H1 (cell line): ENCODE measurements around the gene TEAD1.

ENCODE experiments used
- EP300 ChIP-seq, 2 experiments: IDR thresholded peaks; 1 replicate in 1 of 2; 2 replicates in 1 of 2; pipeline ENCODE4 v1.6.1; 2011 to 2012; ENCODE audit warnings: low read depth in 2 of 2, low read length in 2 of 2, mild to moderate bottlenecking in 2 of 2, borderline replicate concordance in 1 of 2, inconsistent platforms in 1 of 2, moderate library complexity in 1 of 2
- KDM1A ChIP-seq: fragments of 200-600, 300-600 bp; sonication (generic); IDR thresholded peaks from 2 replicates; pipeline ENCODE4 v1.7.1; 2016; ENCODE audit warnings: mild to moderate bottlenecking, low read length, borderline replicate concordance
- POLR2AphosphoS5 ChIP-seq: IDR thresholded peaks from 2 replicates; pipeline ENCODE4 v1.6.1; 2011; ENCODE audit warnings: low read depth, low read length
- RAD21 ChIP-seq, 2 experiments: IDR thresholded peaks in 1 of 2; conservative IDR thresholded peaks in 1 of 2; 2 replicates each; pipeline ENCODE4 v1.6.1; 2011; ENCODE audit warnings: low read depth in 2 of 2, low read length in 2 of 2, improper control_type of control experiment in 1 of 2, inconsistent platforms in 1 of 2, mild to moderate bottlenecking in 1 of 2, moderate library complexity in 1 of 2
- TF ChIP-seq, protein P1 (sequence below), 3 experiments: IDR thresholded peaks; 1 replicate in 2 of 3; 2 replicates in 1 of 3; pipeline versions ENCODE4 v1.5.1 to v1.6.1; 2011; ENCODE audit warnings: low read length in 3 of 3, mild to moderate bottlenecking in 3 of 3, inconsistent platforms in 2 of 3, low read depth in 1 of 3, moderate library complexity in 1 of 3; ENCODE audit not compliant: insufficient read depth in 1 of 3; ENCODE audit errors: control extremely low read depth in 1 of 3

- TF ChIP-seq RAD21 (IDR thresholded peaks at IDR 0.05 in 1 of 2, conservative IDR thresholded peaks at IDR 0.05 in 1 of 2; ENCODE audit: low read depth in 2 of 2, low read length in 2 of 2) (no peak), POLR2AphosphoS5 (no peak), KDM1A (no peak), EP300 (IDR thresholded peaks at IDR 0.05; ENCODE audit: borderline replicate concordance in 1 of 2, low read depth in 2 of 2, low read length in 2 of 2) (no peak)
- TF ChIP-seq, protein P1, sequence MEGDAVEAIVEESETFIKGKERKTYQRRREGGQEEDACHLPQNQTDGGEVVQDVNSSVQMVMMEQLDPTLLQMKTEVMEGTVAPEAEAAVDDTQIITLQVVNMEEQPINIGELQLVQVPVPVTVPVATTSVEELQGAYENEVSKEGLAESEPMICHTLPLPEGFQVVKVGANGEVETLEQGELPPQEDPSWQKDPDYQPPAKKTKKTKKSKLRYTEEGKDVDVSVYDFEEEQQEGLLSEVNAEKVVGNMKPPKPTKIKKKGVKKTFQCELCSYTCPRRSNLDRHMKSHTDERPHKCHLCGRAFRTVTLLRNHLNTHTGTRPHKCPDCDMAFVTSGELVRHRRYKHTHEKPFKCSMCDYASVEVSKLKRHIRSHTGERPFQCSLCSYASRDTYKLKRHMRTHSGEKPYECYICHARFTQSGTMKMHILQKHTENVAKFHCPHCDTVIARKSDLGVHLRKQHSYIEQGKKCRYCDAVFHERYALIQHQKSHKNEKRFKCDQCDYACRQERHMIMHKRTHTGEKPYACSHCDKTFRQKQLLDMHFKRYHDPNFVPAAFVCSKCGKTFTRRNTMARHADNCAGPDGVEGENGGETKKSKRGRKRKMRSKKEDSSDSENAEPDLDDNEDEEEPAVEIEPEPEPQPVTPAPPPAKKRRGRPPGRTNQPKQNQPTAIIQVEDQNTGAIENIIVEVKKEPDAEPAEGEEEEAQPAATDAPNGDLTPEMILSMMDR (IDR thresholded peaks at IDR 0.05; ENCODE audit: control extremely low read depth in 1 of 3, insufficient read depth in 1 of 3, low read depth in 1 of 3, low read length in 3 of 3), result no peak
Observed at GRCh38 chr11:12854829-12855228, 180.6 kb downstream of the TEAD1 start.
